NCI-H2029 treated with DMSO at 0.1 percent for 48 hours (cell line): ENCODE results near the gene PDE10A.

ENCODE experiments used
- DNase-seq: peaks from one replicate; lab custom pipeline; 2025; lab: John Stamatoyannopoulos, UW

Gene PDE10A

GRCh38 chr6:165390475-165390874 is 272.6 kb downstream of the PDE10A start:
- DNase-seq = no peak

- DNase-seq = no peak
These were observed 273.5 kb downstream of the PDE10A start for GRCh38 chr6:165389534-165389933.

GRCh38 chr6:165383323-165383722 is 279.7 kb downstream of the PDE10A start:
- DNase-seq = no peak

- DNase-seq = no peak
These were observed 286.9 kb downstream of the PDE10A start for GRCh38 chr6:165376100-165376499.

- DNase-seq = no peak
These were observed 297.7 kb downstream of the PDE10A start for GRCh38 chr6:165365371-165365770.

- DNase-seq = no peak
These were observed 317.3 kb downstream of the PDE10A start for GRCh38 chr6:165345700-165346099.

DNA sequence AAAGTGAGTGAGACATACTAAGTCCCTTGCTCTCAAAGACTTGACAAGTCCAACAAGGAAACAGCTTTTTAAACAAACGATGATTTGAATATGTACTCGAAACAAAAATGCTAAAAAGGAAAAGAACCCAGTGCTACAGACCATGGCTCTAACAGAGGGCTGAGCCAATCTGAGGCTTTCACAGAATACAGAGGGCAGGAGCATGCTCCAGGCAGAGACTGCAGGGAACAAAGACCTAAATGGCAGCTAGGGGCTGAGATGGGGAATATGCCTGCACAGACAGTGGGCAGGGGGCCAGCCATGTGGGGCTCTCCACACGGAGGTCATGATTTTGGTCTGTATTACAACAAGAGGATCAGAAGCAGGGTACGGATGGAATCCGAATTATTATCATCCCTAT is 322.5 kb downstream of the PDE10A start:
- DNase-seq = no peak

- no peak for DNase-seq
These were observed 337.4 kb downstream of the PDE10A start for GRCh38 chr6:165325609-165326008.

DNA sequence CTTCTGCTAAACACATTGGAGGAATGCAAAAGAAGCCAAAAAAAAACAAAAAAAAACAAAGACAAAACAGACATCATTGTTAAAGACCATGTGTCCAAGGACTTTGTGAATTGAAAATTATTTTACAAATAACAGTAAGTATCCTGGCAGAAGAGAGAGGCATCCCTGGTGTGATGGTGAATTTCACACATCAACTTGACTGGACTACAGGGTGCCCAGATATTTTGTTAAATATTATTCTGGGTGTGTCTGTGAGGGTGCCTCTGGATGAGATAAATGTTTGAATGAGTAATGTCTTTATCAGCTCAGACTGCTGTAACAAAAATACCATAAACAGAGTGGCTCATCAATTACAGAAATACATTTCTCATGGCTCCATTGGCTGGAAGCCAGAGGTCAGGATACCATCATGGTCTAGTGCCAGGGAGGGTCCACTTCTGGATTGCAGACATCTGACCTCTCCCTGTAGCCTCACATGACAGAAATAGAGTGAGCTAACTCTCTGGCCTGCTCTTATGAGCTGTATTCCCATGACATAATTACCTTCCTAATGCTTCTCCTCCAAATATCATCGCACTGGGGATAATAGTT is 341.4 kb downstream of the PDE10A start:
- no peak for DNase-seq

- no peak for DNase-seq
These were observed 341.9 kb downstream of the PDE10A start for GRCh38 chr6:165321150-165321549.

DNA sequence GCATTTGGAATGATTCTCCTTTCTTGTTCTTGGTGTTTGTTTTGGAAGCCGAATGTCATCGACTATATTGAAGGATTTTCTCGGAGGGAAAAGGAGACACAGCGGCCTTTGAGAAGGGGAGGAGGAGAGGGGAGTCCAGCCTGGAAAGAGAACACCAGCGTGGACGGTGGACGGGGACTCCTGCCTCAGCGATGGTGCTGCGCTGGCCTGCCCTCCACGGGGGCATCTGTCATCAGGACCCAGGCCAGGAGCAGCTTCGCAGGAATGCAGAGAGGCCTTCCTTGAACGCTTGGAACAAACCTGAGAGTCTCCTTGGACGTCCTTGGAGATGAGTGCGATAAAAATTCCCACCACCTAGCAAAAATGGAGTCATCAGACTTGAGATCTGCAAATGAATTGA is 345.3 kb downstream of the PDE10A start:
- no peak for DNase-seq

- peak; percentile 43 for DNase-seq
These were observed 353.9 kb downstream of the PDE10A start, which contains the start of gene C6orf118 for GRCh38 chr6:165308926-165309731. Gene C6orf118 (minus strand): TSS chr6:165309605. CDS start chr6:165309586, 19 bp downstream.

- DNase-seq = no peak
These were observed 356.1 kb downstream of the PDE10A start for GRCh38 chr6:165306955-165307354.

DNA sequence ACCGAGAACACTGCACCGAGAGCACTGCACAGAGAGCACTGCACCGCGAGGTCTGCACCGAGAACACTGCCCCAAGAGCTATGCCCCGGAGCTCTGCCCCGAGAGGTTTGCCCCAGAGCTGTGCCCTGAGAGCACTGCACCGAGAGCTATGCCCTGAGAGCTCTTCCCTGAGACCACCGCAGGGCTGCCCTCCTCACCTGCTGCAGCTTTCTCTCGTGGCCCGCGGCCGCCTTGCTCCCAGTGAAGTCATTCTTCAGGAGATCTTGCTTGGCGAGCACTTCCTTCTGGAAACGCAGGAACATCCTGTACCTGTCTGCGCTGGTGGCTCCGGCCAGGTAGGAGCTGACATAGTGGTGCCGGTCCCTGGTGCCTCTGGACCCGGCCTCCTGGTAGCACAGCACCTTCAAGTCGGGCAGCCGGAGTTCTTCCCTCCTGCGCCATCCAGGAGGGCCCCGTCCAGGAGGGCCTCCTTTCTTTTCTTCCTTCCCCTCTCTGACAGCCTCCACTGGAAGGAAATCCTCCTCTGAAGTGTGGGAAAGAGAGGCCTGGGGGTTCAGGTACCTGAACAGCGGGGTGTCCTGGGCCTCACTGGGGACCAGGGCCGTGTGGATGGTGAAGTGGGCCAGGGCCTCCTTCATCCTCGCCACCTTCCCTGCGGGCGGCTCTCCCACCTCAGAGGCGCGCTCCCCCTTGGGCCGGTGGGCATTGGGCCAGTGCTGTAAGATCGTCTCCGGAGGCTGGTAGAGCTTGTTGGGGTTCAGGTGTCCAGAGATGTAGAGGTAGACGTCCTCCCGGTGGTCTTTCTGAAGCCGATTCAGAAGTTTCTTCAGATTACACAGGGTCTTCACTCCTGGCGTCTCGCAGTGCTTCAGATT is 361.4 kb downstream of the PDE10A start:
- DNase-seq = no peak

GRCh38 chr6:165300422-165300936 is 362.6 kb downstream of the PDE10A start:
- no peak for DNase-seq

- DNase-seq = no peak
These were observed 364.2 kb downstream of the PDE10A start for GRCh38 chr6:165298875-165299274.

DNA sequence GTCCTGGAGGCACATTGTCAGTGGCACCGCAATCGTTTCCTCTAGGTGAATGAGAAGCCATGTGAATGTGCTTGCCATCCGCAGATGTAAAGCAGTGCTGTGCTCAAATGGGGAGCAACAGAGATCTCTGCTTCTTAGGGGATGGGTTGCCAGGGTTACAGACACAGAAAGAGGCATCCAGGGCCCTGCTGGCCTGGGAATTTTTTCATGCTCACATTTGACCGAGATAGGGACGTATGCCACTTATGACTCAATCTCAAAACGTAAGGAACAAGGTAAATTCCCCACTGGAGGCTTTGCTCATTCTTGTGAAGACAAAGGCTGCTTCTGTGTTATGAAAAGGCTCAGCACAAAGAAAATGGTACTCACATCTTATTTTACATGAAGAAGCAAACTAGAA is 364.6 kb downstream of the PDE10A start:
- DNase-seq = no peak

DNA sequence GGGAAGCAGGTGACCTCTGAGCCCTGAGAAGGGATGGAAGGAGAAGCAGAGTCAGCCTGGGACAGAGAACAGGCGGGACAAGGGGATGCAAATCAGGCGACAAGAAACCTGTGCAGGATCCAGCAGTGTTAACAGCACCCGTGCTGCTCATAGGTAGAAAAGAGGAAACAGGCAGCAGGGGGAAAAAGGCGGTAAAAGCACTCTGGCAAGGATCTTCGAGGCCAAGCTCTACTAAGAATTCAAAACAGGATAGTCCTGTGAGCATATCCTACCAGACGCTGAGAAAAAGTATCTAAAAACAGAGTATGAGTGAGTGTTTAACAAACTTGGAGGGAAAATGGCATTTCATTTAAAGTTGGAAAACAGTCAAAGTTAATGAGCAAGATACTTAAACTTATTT is 370.4 kb downstream of the PDE10A start:
- DNase-seq = no peak
